MM.1S (cell line): Measurements from ENCODE around the gene FOXP1.

ENCODE experiments used
- DNase-seq: peaks from one replicate; pipeline ENCODE4 v3.0.0-alpha.2; 2015
- H2AFZ ChIP-seq: fragments of 300-600 bp; sonication (generic); 2 replicates; pipeline ENCODE4 v1.6.0; 2016; ENCODE audit warnings: antibody characterized with exemption, low read length
- H3F3A ChIP-seq: fragments of 300-600 bp; sonication (generic); 2 replicates; pipeline ENCODE4 v1.6.1; 2016; ENCODE audit warnings: mild to moderate bottlenecking, antibody characterized with exemption, low read length, moderate library complexity, mixed read lengths; ENCODE audit not compliant: insufficient read depth
- H3K27ac ChIP-seq: fragments of 300-600 bp; sonication (generic); 2 replicates; pipeline ENCODE4 v1.5.1; 2016; ENCODE audit warnings: mild to moderate bottlenecking, low read length
- H3K27me3 ChIP-seq: fragments of 300-600 bp; sonication (generic); replicated peaks from 2 replicates; pipeline ENCODE4 v1.6.0; 2016; ENCODE audit warnings: low read length; ENCODE audit not compliant: insufficient read depth
- H3K36me3 ChIP-seq: fragments of 300-600 bp; sonication (generic); replicated peaks from 2 replicates; pipeline ENCODE4 v1.6.1; 2016; ENCODE audit warnings: mild to moderate bottlenecking, low read length, mixed read lengths; ENCODE audit not compliant: insufficient read depth
- H3K4me1 ChIP-seq: fragments of 300-600 bp; sonication (generic); 2 replicates; pipeline ENCODE4 v1.6.1; 2016; ENCODE audit warnings: low read length, mixed read lengths
- H3K4me2 ChIP-seq: fragments of 300-600 bp; sonication (generic); 2 replicates; pipeline ENCODE4 v1.6.0; 2016; ENCODE audit warnings: low read depth, low read length
- H3K4me3 ChIP-seq: fragments of 300-600 bp; sonication (generic); 2 replicates; pipeline ENCODE4 v1.5.1; 2016; ENCODE audit warnings: low read length, mixed read lengths
- H3K79me2 ChIP-seq: fragments of 300-600 bp; sonication (generic); 2 replicates; pipeline ENCODE4 v1.6.1; 2016; ENCODE audit warnings: mixed run types, low read length, mixed read lengths
- H3K9ac ChIP-seq: fragments of 300-600 bp; sonication (generic); 2 replicates; pipeline ENCODE4 v1.6.1; 2016; ENCODE audit warnings: low read length, mixed read lengths
- H3K9me2 ChIP-seq: fragments of 300-600 bp; sonication (generic); replicated peaks from 2 replicates; pipeline ENCODE4 v1.6.1; 2016; ENCODE audit warnings: mild to moderate bottlenecking, low read length, mixed read lengths; ENCODE audit not compliant: insufficient read depth
- H3K9me3 ChIP-seq: fragments of 300-600 bp; sonication (generic); replicated peaks from 2 replicates; pipeline ENCODE4 v1.6.1; 2016; ENCODE audit warnings: mild to moderate bottlenecking, low read length, mixed read lengths; ENCODE audit not compliant: insufficient read depth
- H4K20me1 ChIP-seq: fragments of 300-600 bp; sonication (generic); 2 replicates; pipeline ENCODE4 v1.6.1; 2016; ENCODE audit warnings: mild to moderate bottlenecking, low read length, moderate library complexity, mixed read lengths; ENCODE audit not compliant: insufficient read depth
- CTCF ChIP-seq: fragments of 300-600 bp; sonication (generic); IDR thresholded peaks from 2 replicates; pipeline ENCODE4 v1.5.1; 2016; ENCODE audit warnings: antibody characterized with exemption, low read length, mixed read lengths
- EZH2 ChIP-seq: fragments of 300-600 bp; sonication (generic); optimal IDR thresholded peaks from 2 replicates; pipeline ENCODE3; 2017; ENCODE audit warnings: low read depth, mild to moderate bottlenecking, antibody characterized with exemption, low read length, mixed read lengths
- EZH2phosphoT487 ChIP-seq: fragments of 300-600 bp; sonication (generic); IDR thresholded peaks from 2 replicates; pipeline ENCODE4 v1.6.1; 2018; ENCODE audit warnings: antibody characterized with exemption, low read length

The FOXP1 gene

GRCh38 chr3:71454512-71455403, 128.8 kb downstream of the FOXP1 start:
- Histone ChIP-seq H3K36me3 (no peaks in the 10 kb centered on the region), H3F3A (peaks cover 12% of the 10 kb centered on the region), H2AFZ (no peak overlapping the region), H3K27ac (no peak overlapping the region), H4K20me1 (no peaks in the 10 kb centered on the region), H3K9me3 (no peaks in the 10 kb centered on the region), H3K9ac (no peak overlapping the region), H3K4me1 (peaks cover 36% of the 10 kb centered on the region), H3K27me3 (no peaks in the 10 kb centered on the region), H3K4me2 (no peak overlapping the region), H3K4me3 (no peak overlapping the region), H3K9me2 (no peaks in the 10 kb centered on the region), H3K79me2 (no peaks in the 10 kb centered on the region)
- no peak for TF ChIP-seq EZH2phosphoT487
- TF ChIP-seq CTCF, result no peak
- TF ChIP-seq EZH2, result no peak
- DNase-seq, result no peak

DNA sequence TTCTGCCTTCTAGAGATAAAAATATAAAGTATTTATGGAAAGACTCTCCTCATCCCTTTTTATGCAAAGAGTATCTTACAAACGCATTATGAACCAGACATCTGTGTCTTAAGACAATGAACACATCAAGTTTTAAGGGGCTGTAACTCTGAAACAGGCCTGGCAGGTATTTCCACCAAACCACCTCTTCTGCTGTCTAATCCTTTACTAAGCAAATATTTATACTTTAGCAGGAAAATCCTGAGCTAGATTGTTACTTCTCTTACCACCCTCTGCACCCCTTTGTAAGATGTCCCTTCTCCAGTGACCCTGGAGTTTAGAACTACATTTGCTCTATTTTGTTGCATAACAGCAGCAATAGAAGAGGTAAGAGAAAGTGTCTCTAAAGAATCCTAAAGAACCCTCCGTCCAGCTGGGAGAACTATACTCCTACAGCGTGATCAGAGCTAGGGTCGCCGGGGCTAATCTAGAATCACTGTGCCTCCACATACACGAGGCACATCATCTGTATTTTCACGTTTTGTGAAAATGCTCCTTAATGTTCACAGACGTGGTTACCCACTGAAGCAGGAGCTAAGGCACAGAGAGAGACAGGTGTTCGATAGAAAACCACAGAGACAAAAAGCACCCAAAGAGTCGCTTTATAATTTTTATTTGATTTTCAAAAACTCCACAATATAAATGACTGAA, 129.6 kb downstream of the FOXP1 start:
- Histone ChIP-seq H3K9ac (no peak overlapping the region), H3K79me2 (no peaks in the 10 kb centered on the region), H3K27me3 (no peaks in the 10 kb centered on the region), H4K20me1 (no peaks in the 10 kb centered on the region), H3K27ac (no peak overlapping the region), H3K4me1 (peaks cover 44% of the 10 kb centered on the region), H3K4me3 (no peak overlapping the region), H3K36me3 (no peaks in the 10 kb centered on the region), H3K9me2 (no peaks in the 10 kb centered on the region), H3K4me2 (no peak overlapping the region), H3K9me3 (no peaks in the 10 kb centered on the region), H3F3A (peaks cover 16% of the 10 kb centered on the region), H2AFZ (no peak overlapping the region)
- TF ChIP-seq CTCF (no peak), EZH2 (no peak), EZH2phosphoT487 (no peak)
- no peak for DNase-seq

- no peak overlapping the region for H3K4me3 ChIP-seq
- H3K79me2 ChIP-seq, result no peaks in the 10 kb centered on the region
- no peaks in the 10 kb centered on the region for H3K27me3 ChIP-seq
- no peaks in the 10 kb centered on the region for H3K9me3 ChIP-seq
- no peaks in the 10 kb centered on the region for H4K20me1 ChIP-seq
- TF ChIP-seq EZH2, result no peak
- TF ChIP-seq EZH2phosphoT487, result no peak
- no peak for TF ChIP-seq CTCF
- H3K4me2 ChIP-seq, result no peak overlapping the region
- H3F3A ChIP-seq, result peaks cover 16% of the 10 kb centered on the region
- H3K27ac ChIP-seq, result no peak overlapping the region
- no peak overlapping the region for H2AFZ ChIP-seq
- DNase-seq, result no peak
- no peaks in the 10 kb centered on the region for H3K36me3 ChIP-seq
- H3K9me2 ChIP-seq, result no peaks in the 10 kb centered on the region
- H3K4me1 ChIP-seq, result peaks cover 48% of the 10 kb centered on the region
- H3K9ac ChIP-seq, result no peak overlapping the region
Observed at GRCh38 chr3:71453319-71453718, 130.2 kb downstream of the FOXP1 start.
